Vagina (tissue), 2 donors: Measurements from ENCODE around the gene NACAD. TPM values are rescaled to one million over a fixed set of nuclear protein-coding genes. Genes with fewer than 3 reads are reported as not detected.

ENCODE experiments used
- DNase-seq, 2 donors: peaks; one replicate each; pipeline ENCODE4 v3.0.0-alpha.2; 2017; ENCODE audit errors: extremely low spot score in 2 of 2
- H3K27ac ChIP-seq: fragments of 200-600 bp; sonication (generic); one replicate; pipeline ENCODE4 v1.5.1; 2019
- H3K27me3 ChIP-seq: fragments of 200-600 bp; sonication (generic); one replicate; pipeline ENCODE4 v1.5.1; 2019
- H3K36me3 ChIP-seq, 2 donors: fragments of 200-600 bp; sonication (generic); one replicate each; pipeline ENCODE4 v1.5.1; 2017 to 2019
- H3K4me1 ChIP-seq: fragments of 200-600 bp; sonication (generic); one replicate; pipeline ENCODE4 v1.5.1; 2019
- H3K4me3 ChIP-seq, 2 donors: fragments of 200-600 bp; sonication (generic); 1 replicate in 1 of 2; 2 replicates in 1 of 2; pipeline ENCODE4 v1.5.1; 2016 to 2019
- H3K9me3 ChIP-seq: fragments of 200-600 bp; sonication (generic); one replicate; pipeline ENCODE4 v1.5.1; 2019
- POLR2A ChIP-seq, 2 donors: fragments of 450-650 bp; IDR thresholded peaks; one replicate each; pipeline ENCODE4 v1.6.1; 2017; ENCODE audit warnings: antibody characterized with exemption in 2 of 2, mild to moderate bottlenecking in 2 of 2, moderate library complexity in 2 of 2
- POLR2AphosphoS5 ChIP-seq, 2 donors: sonication (generic); formaldehyde crosslinking; IDR thresholded peaks; one replicate each; pipeline ENCODE4 v1.9.0; 2017; ENCODE audit warnings: antibody characterized with exemption in 2 of 2, mild to moderate bottlenecking in 2 of 2, low read depth in 1 of 2; ENCODE audit not compliant: insufficient read depth in 1 of 2
- intact Hi-C: fragments of 100-400 bp; cut with DNase I; formaldehyde crosslinking; loops from one replicate; pipeline ENCODE4 v1.15.1; 2023
- total RNA-seq: library from RNA; depleted of rRNA; stranded (reverse); fragments of >200 nt; gene quantifications from one replicate; pipeline ENCODE4 v1.2.3, GENCODE V29; 2016
- TF ChIP-seq, protein P1 (sequence below), 3 experiments: fragments of 450-650 bp in 2 of 3; fragments of 200-600 bp in 1 of 3; sonication (generic) in 1 of 3; IDR thresholded peaks; one replicate each; pipeline ENCODE4 v1.5.1; 2017 to 2019; ENCODE audit warnings: antibody characterized with exemption in 3 of 3, mild to moderate bottlenecking in 2 of 3, moderate library complexity in 2 of 3

The NACAD gene
- total RNA-seq, 1 donor from 2014 or later: 9.6 TPM

DNA sequence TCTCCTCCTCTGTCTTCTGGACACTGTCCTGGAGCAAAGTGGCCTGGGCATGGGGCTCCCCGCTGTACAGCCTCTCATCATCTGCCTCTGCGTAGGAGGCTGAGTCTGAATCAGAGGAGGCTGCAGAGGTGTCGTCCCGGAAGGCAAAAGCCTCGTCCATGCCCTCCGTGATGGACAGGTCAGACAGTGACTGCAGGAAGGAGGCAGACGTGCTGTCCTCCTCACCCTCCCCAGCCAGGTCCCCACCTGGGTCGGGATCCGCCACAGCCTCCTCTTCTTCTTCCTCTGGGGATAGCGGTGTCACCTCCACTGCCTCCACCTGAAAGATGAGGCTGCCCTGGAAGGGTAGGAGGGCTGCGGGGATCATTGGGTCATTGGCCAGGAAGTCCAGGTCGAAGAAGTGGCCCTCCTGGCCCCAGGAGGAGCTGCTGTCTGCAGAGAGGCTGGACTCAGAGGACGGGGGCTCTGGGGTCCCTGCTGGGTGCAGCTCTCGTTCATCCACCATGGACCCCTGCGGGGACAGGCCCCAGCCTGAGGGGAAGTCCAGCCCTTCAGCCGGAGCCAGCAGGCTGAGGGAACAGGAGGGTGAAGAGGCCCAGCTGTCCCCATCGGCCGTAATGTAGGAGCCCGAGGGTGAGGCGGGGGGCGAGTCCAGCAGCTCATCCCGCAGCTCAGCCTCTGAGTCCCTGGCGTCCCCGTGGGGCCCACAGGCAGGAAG, 3.7 kb downstream of the NACAD start:
- no peak overlapping the region for H3K27ac ChIP-seq
- intact Hi-C loops: no loop called here
- no peaks in the 10 kb centered on the region for H3K36me3 ChIP-seq
- H3K4me1 ChIP-seq: peaks cover 21% of the 10 kb centered on the region
- no peaks in the 10 kb centered on the region for H3K27me3 ChIP-seq
- TF ChIP-seq POLR2AphosphoS5 (IDR thresholded peaks at IDR 0.05; ENCODE audit: insufficient read depth in 1 of 2, low read depth in 1 of 2) (no peak), POLR2A (IDR thresholded peaks at IDR 0.05) (no peak)
- TF ChIP-seq, protein P1, sequence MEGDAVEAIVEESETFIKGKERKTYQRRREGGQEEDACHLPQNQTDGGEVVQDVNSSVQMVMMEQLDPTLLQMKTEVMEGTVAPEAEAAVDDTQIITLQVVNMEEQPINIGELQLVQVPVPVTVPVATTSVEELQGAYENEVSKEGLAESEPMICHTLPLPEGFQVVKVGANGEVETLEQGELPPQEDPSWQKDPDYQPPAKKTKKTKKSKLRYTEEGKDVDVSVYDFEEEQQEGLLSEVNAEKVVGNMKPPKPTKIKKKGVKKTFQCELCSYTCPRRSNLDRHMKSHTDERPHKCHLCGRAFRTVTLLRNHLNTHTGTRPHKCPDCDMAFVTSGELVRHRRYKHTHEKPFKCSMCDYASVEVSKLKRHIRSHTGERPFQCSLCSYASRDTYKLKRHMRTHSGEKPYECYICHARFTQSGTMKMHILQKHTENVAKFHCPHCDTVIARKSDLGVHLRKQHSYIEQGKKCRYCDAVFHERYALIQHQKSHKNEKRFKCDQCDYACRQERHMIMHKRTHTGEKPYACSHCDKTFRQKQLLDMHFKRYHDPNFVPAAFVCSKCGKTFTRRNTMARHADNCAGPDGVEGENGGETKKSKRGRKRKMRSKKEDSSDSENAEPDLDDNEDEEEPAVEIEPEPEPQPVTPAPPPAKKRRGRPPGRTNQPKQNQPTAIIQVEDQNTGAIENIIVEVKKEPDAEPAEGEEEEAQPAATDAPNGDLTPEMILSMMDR (IDR thresholded peaks at IDR 0.05): no peak
- no peaks in the 10 kb centered on the region for H3K9me3 ChIP-seq
- no peak overlapping the region for H3K4me3 ChIP-seq
- no peak for DNase-seq

DNA sequence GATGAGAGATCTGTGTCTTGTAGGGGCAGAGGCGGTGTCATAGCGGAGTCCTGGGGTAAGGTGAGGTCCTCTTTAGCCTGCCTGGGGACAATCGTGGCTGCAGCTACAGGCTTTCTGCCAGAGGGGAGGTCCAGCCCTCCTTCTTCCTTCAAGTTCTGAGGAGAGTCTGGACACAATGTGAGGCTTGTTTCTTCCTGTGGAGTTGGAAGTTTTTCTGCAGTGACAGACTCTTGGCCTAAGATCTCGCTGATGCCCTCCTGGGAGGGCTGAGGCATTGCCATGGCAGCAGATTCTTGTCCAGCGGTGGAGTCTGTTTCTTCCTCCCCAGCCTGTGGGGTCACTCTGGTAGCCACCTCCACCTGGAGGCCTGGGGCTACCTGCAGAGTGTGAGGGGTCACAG, 4.4 kb downstream of the NACAD start:
- peaks cover 17% of the 10 kb centered on the region for H3K4me1 ChIP-seq
- H3K9me3 ChIP-seq: no peaks in the 10 kb centered on the region
- intact Hi-C loops: no loop called here
- H3K36me3 ChIP-seq: no peaks in the 10 kb centered on the region
- no peaks in the 10 kb centered on the region for H3K27me3 ChIP-seq
- H3K27ac ChIP-seq: no peak overlapping the region
- TF ChIP-seq POLR2AphosphoS5 (IDR thresholded peaks at IDR 0.05; ENCODE audit: insufficient read depth in 1 of 2, low read depth in 1 of 2) (no peak), POLR2A (IDR thresholded peaks at IDR 0.05) (no peak)
- TF ChIP-seq, protein P1 (IDR thresholded peaks at IDR 0.05): no peak
- DNase-seq: no peak
- H3K4me3 ChIP-seq: no peak overlapping the region

DNA sequence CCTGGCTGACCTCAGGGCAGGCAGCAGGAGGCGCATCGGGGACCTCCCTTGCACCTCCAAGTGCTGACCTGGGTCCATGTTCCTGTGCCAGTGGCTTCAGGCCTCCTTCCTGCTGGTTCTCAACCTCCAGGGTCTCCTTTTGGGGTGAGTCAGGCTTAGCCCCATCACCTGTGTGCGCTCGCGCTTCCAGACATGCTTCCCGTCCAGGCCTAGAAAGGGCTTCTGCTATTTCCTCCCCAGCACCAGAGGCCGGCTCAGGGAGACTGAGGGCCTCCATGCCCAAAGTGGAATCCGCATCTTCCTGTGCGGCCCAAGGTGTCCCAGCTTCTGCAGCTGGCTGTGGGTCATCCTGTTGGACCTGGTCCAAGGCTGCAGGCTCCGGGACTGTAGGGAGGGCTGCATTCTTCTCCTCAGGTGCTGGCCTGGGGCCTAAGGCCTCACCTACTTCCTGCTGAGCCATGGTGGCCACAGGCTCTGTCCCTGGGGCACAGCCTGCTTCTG, 5.9 kb downstream of the NACAD start:
- TF ChIP-seq POLR2AphosphoS5 (IDR thresholded peaks at IDR 0.05; ENCODE audit: insufficient read depth in 1 of 2, low read depth in 1 of 2): no peak
- TF ChIP-seq POLR2A (IDR thresholded peaks at IDR 0.05): no peak
- TF ChIP-seq, protein P1 (IDR thresholded peaks at IDR 0.05): no peak

DNA sequence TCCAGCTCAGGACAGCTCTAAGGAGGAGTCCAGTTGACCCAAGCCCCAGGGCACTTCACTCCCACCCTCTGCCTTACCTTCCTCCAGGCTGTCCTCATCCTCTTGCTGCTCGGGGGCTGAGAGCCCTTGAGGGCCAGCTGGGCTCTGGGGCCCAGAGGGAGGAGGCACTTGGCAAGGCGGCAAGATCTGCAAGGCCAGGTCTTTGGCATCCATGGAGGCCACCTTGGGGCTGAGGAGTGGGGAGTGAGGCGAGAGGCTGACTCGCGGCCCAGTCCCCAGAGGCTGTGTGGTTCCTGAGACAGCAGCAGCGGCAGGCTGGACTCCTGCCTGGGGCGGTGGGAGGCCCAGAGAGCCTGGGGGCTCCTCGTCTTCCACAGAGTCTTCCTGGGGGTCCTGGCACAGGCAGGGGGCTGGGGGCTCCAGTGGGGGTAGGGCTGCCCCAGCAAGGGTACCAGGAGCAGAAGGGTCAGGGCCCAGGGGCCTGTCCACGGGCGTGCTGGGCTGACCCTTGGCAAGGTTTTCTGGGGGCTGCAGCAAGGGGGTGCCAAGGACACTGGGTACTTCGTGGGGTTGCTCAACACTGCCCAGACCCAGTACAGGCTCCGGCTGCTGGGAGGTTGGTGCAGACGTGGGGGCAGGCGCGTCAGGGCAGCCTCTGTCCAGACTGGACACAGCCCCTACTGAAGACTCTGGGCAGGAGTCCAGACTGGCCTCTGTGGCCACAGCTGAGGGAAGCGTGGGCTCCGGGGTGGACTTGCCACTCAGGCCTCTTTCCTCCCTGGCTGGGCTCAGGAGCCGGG, 6.5 kb downstream of the NACAD start:
- no peaks in the 10 kb centered on the region for H3K27me3 ChIP-seq
- TF ChIP-seq, protein P1 (IDR thresholded peaks at IDR 0.05): no peak
- TF ChIP-seq POLR2A (IDR thresholded peaks at IDR 0.05) (no peak), POLR2AphosphoS5 (IDR thresholded peaks at IDR 0.05; ENCODE audit: insufficient read depth in 1 of 2, low read depth in 1 of 2) (no peak)
- no peak overlapping the region for H3K27ac ChIP-seq
- no peak overlapping the region for H3K4me3 ChIP-seq
- no peaks in the 10 kb centered on the region for H3K36me3 ChIP-seq
- H3K4me1 ChIP-seq: no peaks in the 10 kb centered on the region
- no peak for DNase-seq
- no peaks in the 10 kb centered on the region for H3K9me3 ChIP-seq
- intact Hi-C loops: no loop called here

More for the DNA sequence above, 5.9 kb downstream of the NACAD start:
- intact Hi-C loops: no loop called here
- H3K4me1 ChIP-seq: peaks cover 4% of the 10 kb centered on the region
- no peak overlapping the region for H3K27ac ChIP-seq
- DNase-seq: no peak
- no peak overlapping the region for H3K4me3 ChIP-seq
- H3K27me3 ChIP-seq: no peaks in the 10 kb centered on the region
- no peaks in the 10 kb centered on the region for H3K36me3 ChIP-seq
- no peaks in the 10 kb centered on the region for H3K9me3 ChIP-seq

DNA sequence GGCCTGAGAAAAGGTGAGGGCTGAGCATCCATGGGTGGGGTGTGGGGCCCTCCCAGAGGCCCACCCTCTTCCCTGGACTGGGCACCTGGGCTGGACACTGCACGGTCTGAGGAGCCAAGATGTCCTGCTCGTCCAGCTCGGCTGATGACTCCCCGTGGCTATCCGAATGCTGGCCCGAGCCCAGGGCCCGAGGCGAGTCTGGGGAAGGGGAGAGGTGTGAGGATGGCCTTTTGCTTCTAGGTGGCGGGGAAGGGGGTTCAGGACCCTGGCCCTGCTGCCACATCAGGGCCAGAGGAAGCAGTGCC, 7.1 kb downstream of the NACAD start:
- no peaks in the 10 kb centered on the region for H3K9me3 ChIP-seq
- no peaks in the 10 kb centered on the region for H3K27me3 ChIP-seq
- no peak for DNase-seq
- no peaks in the 10 kb centered on the region for H3K4me1 ChIP-seq
- peaks cover 0 to 6% of the 10 kb centered on the region in 2 donors for H3K36me3 ChIP-seq
- H3K4me3 ChIP-seq: no peak overlapping the region
- H3K27ac ChIP-seq: no peak overlapping the region
- no peak for TF ChIP-seq POLR2A (IDR thresholded peaks at IDR 0.05)
- TF ChIP-seq, protein P1 (IDR thresholded peaks at IDR 0.05): no peak
- TF ChIP-seq POLR2AphosphoS5 (IDR thresholded peaks at IDR 0.05; ENCODE audit: insufficient read depth in 1 of 2, low read depth in 1 of 2): no peak
- intact Hi-C loops: no loop called here
